Neural cell (in vitro differentiated cells): ENCODE measurements around the gene ZNF385D.

Source experiments
- EP300 ChIP-seq: fragments of 450-650 bp; conservative IDR thresholded peaks from 2 replicates; pipeline ENCODE4 v1.6.1; 2014; ENCODE audit warnings: antibody characterized with exemption, mild to moderate bottlenecking, moderate library complexity; ENCODE audit not compliant: poor library complexity, severe bottlenecking
- EZH2 ChIP-seq: fragments of 200-600, 300-800 bp; shearing (Covaris generic), sonication (generic); IDR thresholded peaks from 2 replicates; pipeline ENCODE4 v1.6.1; 2014; ENCODE audit warnings: antibody characterized with exemption, low read length, borderline replicate concordance, mild to moderate bottlenecking; ENCODE audit not compliant: insufficient read depth, poor library complexity, severe bottlenecking
- MXI1 ChIP-seq: fragments of 450-650 bp; conservative IDR thresholded peaks from 2 replicates; pipeline ENCODE4 v1.6.1; 2014; ENCODE audit warnings: antibody characterized with exemption, mild to moderate bottlenecking; ENCODE audit not compliant: poor library complexity, severe bottlenecking
- POLR2AphosphoS5 ChIP-seq: IDR thresholded peaks from 2 replicates; pipeline ENCODE4 v1.6.1; 2012
- RAD21 ChIP-seq: fragments of 450-650 bp; conservative IDR thresholded peaks from 2 replicates; pipeline ENCODE4 v1.6.1; 2014; ENCODE audit warnings: antibody characterized with exemption, mild to moderate bottlenecking, moderate library complexity
- TAF1 ChIP-seq: IDR thresholded peaks from 2 replicates; pipeline ENCODE4 v1.6.1; 2012; ENCODE audit warnings: low read depth
- TF ChIP-seq, protein P1 (sequence below): fragments of 450-650 bp; IDR thresholded peaks from 2 replicates; pipeline ENCODE4 v1.5.1; 2014; ENCODE audit warnings: antibody characterized with exemption, mild to moderate bottlenecking, moderate library complexity; ENCODE audit not compliant: poor library complexity, severe bottlenecking

DNA sequence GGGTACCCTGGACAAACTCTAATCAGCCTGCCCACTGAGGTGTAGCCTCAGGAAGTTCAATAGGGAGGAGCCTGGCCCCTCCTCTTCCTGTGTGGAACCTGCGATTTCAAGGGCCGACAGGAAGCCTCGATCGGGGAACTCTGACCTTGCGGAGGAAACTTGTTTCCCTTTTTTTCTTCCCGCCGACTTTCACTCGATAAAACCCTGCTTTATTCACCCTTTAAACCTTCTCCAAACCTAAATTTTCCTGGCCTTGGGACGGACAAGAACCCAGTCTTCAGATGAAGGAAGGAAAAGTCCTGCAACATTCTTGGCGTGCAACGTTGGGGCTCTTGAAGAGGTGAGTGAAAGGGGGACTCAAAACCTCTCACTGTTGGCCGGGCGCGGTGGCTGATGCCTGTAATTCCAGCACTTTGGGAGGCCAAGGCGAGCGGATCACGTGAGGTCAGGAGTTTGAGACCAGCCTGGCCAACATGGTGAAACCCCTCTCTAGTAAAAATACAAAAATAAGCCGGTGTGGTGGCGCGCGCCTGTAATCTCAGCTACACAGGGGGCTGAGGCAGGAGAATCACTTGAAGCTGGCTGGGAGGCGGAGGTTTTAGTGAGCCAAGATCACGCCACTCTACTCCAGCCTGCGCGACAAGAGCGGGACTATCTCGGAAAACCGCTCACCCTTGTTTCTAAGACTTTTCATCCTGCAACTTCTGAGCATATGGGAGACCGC lies 208.2 kb downstream of the ZNF385D start:
- TF ChIP-seq, protein P1, sequence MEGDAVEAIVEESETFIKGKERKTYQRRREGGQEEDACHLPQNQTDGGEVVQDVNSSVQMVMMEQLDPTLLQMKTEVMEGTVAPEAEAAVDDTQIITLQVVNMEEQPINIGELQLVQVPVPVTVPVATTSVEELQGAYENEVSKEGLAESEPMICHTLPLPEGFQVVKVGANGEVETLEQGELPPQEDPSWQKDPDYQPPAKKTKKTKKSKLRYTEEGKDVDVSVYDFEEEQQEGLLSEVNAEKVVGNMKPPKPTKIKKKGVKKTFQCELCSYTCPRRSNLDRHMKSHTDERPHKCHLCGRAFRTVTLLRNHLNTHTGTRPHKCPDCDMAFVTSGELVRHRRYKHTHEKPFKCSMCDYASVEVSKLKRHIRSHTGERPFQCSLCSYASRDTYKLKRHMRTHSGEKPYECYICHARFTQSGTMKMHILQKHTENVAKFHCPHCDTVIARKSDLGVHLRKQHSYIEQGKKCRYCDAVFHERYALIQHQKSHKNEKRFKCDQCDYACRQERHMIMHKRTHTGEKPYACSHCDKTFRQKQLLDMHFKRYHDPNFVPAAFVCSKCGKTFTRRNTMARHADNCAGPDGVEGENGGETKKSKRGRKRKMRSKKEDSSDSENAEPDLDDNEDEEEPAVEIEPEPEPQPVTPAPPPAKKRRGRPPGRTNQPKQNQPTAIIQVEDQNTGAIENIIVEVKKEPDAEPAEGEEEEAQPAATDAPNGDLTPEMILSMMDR, result no peak
- TF ChIP-seq EP300 (no peak), EZH2 (no peak), POLR2AphosphoS5 (no peak), MXI1 (no peak), RAD21 (no peak), TAF1 (no peak)
